H1 (cell line): Measurements from ENCODE around the gene PFKP. TPM values are rescaled to one million over a fixed set of nuclear protein-coding genes. Genes with fewer than 3 reads are reported as not detected.

Experiments used
- CTCF ChIA-PET: fragments of 300-600 bp; sonication (Branson Sonifier 250); formaldehyde crosslinking; loops from one replicate; lab custom pipeline; 2021; ENCODE audit not compliant: partially characterized antibody; lab: Charles Lee
- POLR2A ChIA-PET: fragments of 300-600 bp; sonication (Branson Sonifier 250); formaldehyde crosslinking; loops from one replicate; lab custom pipeline; 2021; ENCODE audit warnings: inconsistent platforms; ENCODE audit not compliant: partially characterized antibody; lab: Charles Lee
- DNase-seq, 2 experiments: peaks; one replicate each; pipeline versions ENCODE4 v3.0.0 to v3.0.0-alpha.2; 2010 to 2022; ENCODE audit warnings: low spot score in 2 of 2, low read depth in 1 of 2, mixed read lengths in 1 of 2
- FAIRE-seq: peaks from 2 replicates; lab custom pipeline; 2011; peaks lifted over from hg19 to GRCh38; lab: Jason Lieb, UNC
- H2AFZ ChIP-seq: 2 replicates; pipeline ENCODE4 v1.8.1; 2012; ENCODE audit warnings: low read length, inconsistent platforms
- H2AK5ac ChIP-seq: 2 replicates; pipeline ENCODE4 v1.6.1; 2013; ENCODE audit warnings: low read depth, low read length
- H2BK120ac ChIP-seq: replicated peaks from 2 replicates; pipeline ENCODE3; 2013; ENCODE audit warnings: low read depth, low read length, inconsistent platforms
- H2BK12ac ChIP-seq: 2 replicates; pipeline ENCODE4 v1.6.1; 2013; ENCODE audit warnings: low read depth, low read length
- H2BK15ac ChIP-seq: 2 replicates; pipeline ENCODE4 v1.6.1; 2013; ENCODE audit warnings: low read length
- H2BK20ac ChIP-seq: 2 replicates; pipeline ENCODE4 v1.6.1; 2013; ENCODE audit warnings: low read length
- H2BK5ac ChIP-seq: 2 replicates; pipeline ENCODE4 v1.6.1; 2013; ENCODE audit warnings: low read depth, low read length
- H3K14ac ChIP-seq: 2 replicates; pipeline ENCODE4 v1.6.1; 2013; ENCODE audit warnings: inconsistent platforms; ENCODE audit not compliant: insufficient read length
- H3K18ac ChIP-seq: 2 replicates; pipeline ENCODE4 v1.6.1; 2013; ENCODE audit warnings: low read length; ENCODE audit errors: extremely low read depth
- H3K23ac ChIP-seq: 2 replicates; pipeline ENCODE4 v1.6.1; 2013; ENCODE audit warnings: inconsistent platforms; ENCODE audit not compliant: insufficient read length
- H3K23me2 ChIP-seq: 2 replicates; pipeline ENCODE4 v1.6.1; 2013; ENCODE audit warnings: low read depth, low read length
- H3K27ac ChIP-seq: 2 replicates; pipeline ENCODE4 v1.6.1; 2011; ENCODE audit warnings: low read depth, low read length, inconsistent platforms
- H3K27me3 ChIP-seq, 4 experiments: replicated peaks in 1 of 4; 1 replicate in 1 of 4; 2 replicates in 3 of 4; pipeline versions ENCODE4 v1.6.1 to v1.8.1; 2011 to 2013; ENCODE audit warnings: low read length in 3 of 4, mild to moderate bottlenecking in 3 of 4, inconsistent platforms in 2 of 4, mixed read lengths in 2 of 4, moderate library complexity in 1 of 4; ENCODE audit not compliant: control insufficient read depth in 3 of 4, insufficient read depth in 3 of 4; ENCODE audit errors: extremely low read depth in 1 of 4
- H3K36me3 ChIP-seq, 4 experiments: 2 replicates each; pipeline versions ENCODE4 v1.6.1 to v1.8.1; 2011 to 2013; ENCODE audit warnings: mild to moderate bottlenecking in 4 of 4, low read length in 3 of 4, moderate library complexity in 2 of 4, control low read depth in 1 of 4, inconsistent platforms in 1 of 4; ENCODE audit not compliant: insufficient read depth in 4 of 4, control insufficient read depth in 2 of 4
- H3K4ac ChIP-seq: replicated peaks from 2 replicates; pipeline ENCODE3; 2013; ENCODE audit warnings: low read length, low read depth, mixed read lengths, inconsistent platforms; ENCODE audit not compliant: insufficient read length
- H3K4me1 ChIP-seq, 4 experiments: replicated peaks in 1 of 4; 1 replicate in 1 of 4; 2 replicates in 3 of 4; pipeline versions ENCODE4 v1.6.1 to v1.8.1; 2011 to 2013; ENCODE audit warnings: low read length in 3 of 4, inconsistent platforms in 2 of 4, mixed read lengths in 1 of 4; ENCODE audit not compliant: insufficient read depth in 4 of 4, control insufficient read depth in 3 of 4
- H3K4me2 ChIP-seq, 2 experiments: 2 replicates each; pipeline versions ENCODE4 v1.6.1 to v1.8.1; 2011 to 2013; ENCODE audit warnings: low read depth in 2 of 2, low read length in 2 of 2, control low read depth in 1 of 2, inconsistent platforms in 1 of 2, mild to moderate bottlenecking in 1 of 2; ENCODE audit not compliant: insufficient read depth in 1 of 2
- H3K4me3 ChIP-seq, 4 experiments: fragments of 200-600, 300-600 bp in 1 of 4; sonication (generic), shearing (Covaris generic), sonication (Bioruptor Twin) in 1 of 4; 2 replicates each; pipeline versions ENCODE4 v1.5.1 to v1.8.1; 2011 to 2016; ENCODE audit warnings: low read length in 4 of 4, low read depth in 3 of 4, control low read depth in 2 of 4, inconsistent platforms in 2 of 4, mild to moderate bottlenecking in 2 of 4, mixed read lengths in 1 of 4, moderate library complexity in 1 of 4; ENCODE audit not compliant: insufficient read depth in 2 of 4; ENCODE audit errors: extremely low read depth in 1 of 4
- H3K56ac ChIP-seq: replicated peaks from 2 replicates; pipeline ENCODE3; 2013; ENCODE audit warnings: low read depth, mild to moderate bottlenecking, mixed read lengths, low read length, inconsistent platforms; ENCODE audit not compliant: insufficient read length
- H3K79me1 ChIP-seq: 2 replicates; pipeline ENCODE4 v1.6.1; 2013; ENCODE audit warnings: low read depth, low read length, control low read depth
- H3K79me2 ChIP-seq, 2 experiments: 2 replicates each; pipeline versions ENCODE4 v1.6.1 to v1.8.1; 2012 to 2013; ENCODE audit warnings: low read length in 2 of 2, mild to moderate bottlenecking in 2 of 2, inconsistent platforms in 1 of 2; ENCODE audit not compliant: insufficient read depth in 2 of 2, control insufficient read depth in 1 of 2
- H3K9ac ChIP-seq, 4 experiments: replicated peaks in 1 of 4; 1 replicate in 1 of 4; 2 replicates in 3 of 4; pipeline versions ENCODE4 v1.6.1 to v1.8.1; 2011 to 2013; ENCODE audit warnings: low read depth in 3 of 4, low read length in 3 of 4, control low read depth in 2 of 4, mild to moderate bottlenecking in 2 of 4, moderate library complexity in 2 of 4, inconsistent platforms in 1 of 4; ENCODE audit errors: extremely low read depth in 1 of 4
- H3K9me3 ChIP-seq, 2 experiments: 2 replicates each; pipeline versions ENCODE4 v1.6.1 to v1.8.1; 2012 to 2013; ENCODE audit warnings: mild to moderate bottlenecking in 2 of 2, moderate library complexity in 2 of 2, control low read depth in 1 of 2, inconsistent platforms in 1 of 2, low read depth in 1 of 2, low read length in 1 of 2, mixed read lengths in 1 of 2; ENCODE audit not compliant: insufficient read depth in 2 of 2
- H4K20me1 ChIP-seq, 2 experiments: replicated peaks in 1 of 2; 2 replicates each; pipeline versions ENCODE3 to v1.8.1; 2011 to 2013; ENCODE audit warnings: inconsistent platforms in 2 of 2, low read length in 2 of 2, mild to moderate bottlenecking in 1 of 2; ENCODE audit not compliant: insufficient read depth in 2 of 2, control insufficient read depth in 1 of 2
- H4K5ac ChIP-seq: 2 replicates; pipeline ENCODE4 v1.6.1; 2013; ENCODE audit warnings: low read length, low read depth, mixed read lengths, inconsistent platforms; ENCODE audit not compliant: insufficient read length
- H4K8ac ChIP-seq: 2 replicates; pipeline ENCODE4 v1.8.0; 2013; ENCODE audit warnings: mild to moderate bottlenecking, moderate library complexity, low read length, inconsistent platforms; ENCODE audit not compliant: insufficient read depth; ENCODE audit errors: extremely low read depth
- H4K91ac ChIP-seq: replicated peaks from 2 replicates; pipeline ENCODE3; 2013; ENCODE audit warnings: low read length, mixed read lengths, inconsistent platforms; ENCODE audit not compliant: insufficient read length
- BCL11A ChIP-seq, 2 experiments: IDR thresholded peaks; one replicate each; pipeline ENCODE4 v1.6.1; 2011; ENCODE audit warnings: low read depth in 2 of 2, low read length in 2 of 2, mild to moderate bottlenecking in 2 of 2
- CREB1 ChIP-seq: IDR thresholded peaks from 2 replicates; pipeline ENCODE4 v1.6.1; 2012; ENCODE audit warnings: inconsistent platforms
- EP300 ChIP-seq, 2 experiments: IDR thresholded peaks; 1 replicate in 1 of 2; 2 replicates in 1 of 2; pipeline ENCODE4 v1.6.1; 2011 to 2012; ENCODE audit warnings: low read depth in 2 of 2, low read length in 2 of 2, mild to moderate bottlenecking in 2 of 2, borderline replicate concordance in 1 of 2, inconsistent platforms in 1 of 2, moderate library complexity in 1 of 2
- KDM5A ChIP-seq: fragments of 200-600 bp; IDR thresholded peaks from 2 replicates; pipeline ENCODE4 v1.7.1; 2012; ENCODE audit warnings: mild to moderate bottlenecking, low read length, inconsistent platforms, mixed read lengths
- NANOG ChIP-seq: IDR thresholded peaks from 2 replicates; pipeline ENCODE4 v1.6.1; 2011; ENCODE audit warnings: low read length, low read depth, mild to moderate bottlenecking, inconsistent platforms; ENCODE audit not compliant: insufficient read depth, poor library complexity, severe bottlenecking
- POLR2A ChIP-seq, 2 experiments: IDR thresholded peaks; 1 replicate in 1 of 2; 2 replicates in 1 of 2; pipeline ENCODE4 v1.6.1; 2011; ENCODE audit warnings: low read depth in 2 of 2, low read length in 2 of 2, mild to moderate bottlenecking in 2 of 2; ENCODE audit errors: control extremely low read depth in 1 of 2
- POLR2AphosphoS5 ChIP-seq: IDR thresholded peaks from 2 replicates; pipeline ENCODE4 v1.6.1; 2011; ENCODE audit warnings: low read depth, low read length
- RXRA ChIP-seq: IDR thresholded peaks from 2 replicates; pipeline ENCODE4 v1.6.1; 2011; ENCODE audit warnings: low read depth, mild to moderate bottlenecking, low read length, moderate library complexity; ENCODE audit not compliant: insufficient read depth
- SIX5 ChIP-seq: IDR thresholded peaks from 2 replicates; pipeline ENCODE4 v1.6.1; 2011; ENCODE audit warnings: mild to moderate bottlenecking, low read depth, low read length
- WGBS, 2 experiments: shearing (Covaris generic) in 1 of 2; methylation state at CpG; one replicate each; pipeline versions ENCODE4 v1.1.6 to v1.1.7; 2013 to 2015; ENCODE audit warnings: low lambda C conversion rate in 2 of 2, mixed read lengths in 2 of 2, inconsistent platforms in 1 of 2, low coverage in 1 of 2, missing lambda C conversion rate in 1 of 2; ENCODE audit not compliant: insufficient replicate concordance in 2 of 2, insufficient coverage in 1 of 2, insufficient read length in 1 of 2; ENCODE audit errors: extremely low coverage in 1 of 2, missing lambda C conversion rate in 1 of 2; 5-methylcytosine and 5-hydroxymethylcytosine counted together
- polyA plus RNA-seq, 7 experiments: library from polyadenylated mRNA; depleted of rRNA in 3 of 7; stranded (reverse) in 5 of 7; unstranded in 2 of 7; fragments of >200 nt in 5 of 7; fragments of 200-250 nt in 2 of 7; gene quantifications; 1 replicate in 5 of 7; 2 replicates in 1 of 7; 4 replicates in 1 of 7; pipeline versions ENCODE4 v1.2.1 to v1.2.3, GENCODE V29; 2011 to 2013; ENCODE audit warnings: missing spikeins in 2 of 7, mixed read lengths in 2 of 7
- total RNA-seq: library from RNA; stranded (reverse); fragmentation: NEBNext Ultra II Directional; extraction: Animal tissue kit (Norgen Biotek cat#: 25700); gene quantifications from 2 replicates; pipeline ENCODE4 v1.2.1, GENCODE V29; 2021
- TF ChIP-seq, protein P1 (sequence below): IDR thresholded peaks from 2 replicates; pipeline ENCODE4 v1.6.1; 2011; ENCODE audit warnings: low read depth, mild to moderate bottlenecking, low read length; ENCODE audit not compliant: insufficient read depth
- TF ChIP-seq, protein P2 (sequence below), 3 experiments: IDR thresholded peaks; 1 replicate in 2 of 3; 2 replicates in 1 of 3; pipeline versions ENCODE4 v1.5.1 to v1.6.1; 2011; ENCODE audit warnings: low read length in 3 of 3, mild to moderate bottlenecking in 3 of 3, inconsistent platforms in 2 of 3, low read depth in 1 of 3, moderate library complexity in 1 of 3; ENCODE audit not compliant: insufficient read depth in 1 of 3; ENCODE audit errors: control extremely low read depth in 1 of 3

Gene PFKP
- total and polyA plus RNA-seq, 2 of the 8 experiments (the other 6 are each of a cell fraction or from before 2014, with no cell fraction given): 51.2 to 128 TPM

DNA sequence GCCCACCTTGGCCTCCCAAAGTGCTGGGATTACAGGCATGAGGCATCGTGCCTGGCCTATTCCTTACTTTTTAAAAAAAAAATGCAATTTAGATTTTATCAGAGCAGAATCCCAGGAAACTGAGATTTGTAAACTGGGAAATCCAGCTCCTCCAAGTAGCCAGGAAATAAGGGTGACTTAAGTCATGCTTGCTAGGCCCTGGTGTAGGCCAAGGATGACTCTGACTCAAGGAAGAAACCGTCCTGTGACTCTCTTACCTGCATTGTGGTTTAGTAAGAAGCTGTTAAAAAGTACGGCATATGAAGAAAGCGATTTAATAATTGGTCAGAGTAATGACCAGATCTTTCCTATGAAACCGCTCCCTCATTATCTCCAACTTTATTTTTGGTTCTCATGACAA lies 10.2 kb downstream of the PFKP start:
- H3K36me3 ChIP-seq: peaks cover 0 to 6% (median 2%) of the 10 kb centered on the region in 4 experiments; a peak in 5 of 8 replicates
- peaks cover 10 to 25% (median 15%) of the 10 kb centered on the region in 4 experiments for H3K4me1 ChIP-seq
- no peak overlapping the region for H2BK20ac ChIP-seq
- no peak overlapping the region for H4K5ac ChIP-seq
- H3K4me3 ChIP-seq: no peak overlapping the region
- H2AK5ac ChIP-seq: no peak overlapping the region
- no peak overlapping the region for H2BK15ac ChIP-seq
- no peak overlapping the region for H3K56ac ChIP-seq
- no peaks in the 10 kb centered on the region for H3K27me3 ChIP-seq
- FAIRE-seq: no peak
- H3K14ac ChIP-seq: no peak overlapping the region
- H4K20me1 ChIP-seq: peaks cover 12 to 28% of the 10 kb centered on the region in 2 experiments
- no peak overlapping the region for H2BK120ac ChIP-seq
- no peak overlapping the region for H2BK12ac ChIP-seq
- no peaks in the 10 kb centered on the region for H3K9me3 ChIP-seq
- no peak overlapping the region for H3K23ac ChIP-seq
- no peak overlapping the region for H2BK5ac ChIP-seq
- H3K18ac ChIP-seq: no peak overlapping the region
- no peak overlapping the region for H4K8ac ChIP-seq
- 93% methylated on average over 5 of the region's 5 CpGs; no CpG with 5 or more reads in 1 of the 2 experiments for WGBS, 2 experiments
- POLR2A ChIA-PET: interaction anchor here (1.4 to 2.5 kb wide), 4 partner anchors 7 to 23 kb away, joined by 4 to 18 read pairs (median 6); partner anchors contain the start of gene PFKP
- H3K4me2 ChIP-seq: 0 out of 4 replicates have a peak overlapping the region, but pooled peaks of 1 of the 2 experiments have one; percentile 20
- no peaks in the 10 kb centered on the region for H3K23me2 ChIP-seq
- CTCF ChIA-PET: interaction anchor here (0.6 to 0.8 kb wide), 3 partner anchors 14 to 290 kb away, joined by 3 to 9 read pairs (median 3); no protein-coding TSS in a partner anchor
- peaks cover 8 to 86% of the 10 kb centered on the region in 2 experiments for H3K79me2 ChIP-seq
- H3K79me1 ChIP-seq: peaks cover 15% of the 10 kb centered on the region
- no peak overlapping the region; the same call in 1 of the 2 replicates for H3K27ac ChIP-seq
- no peak overlapping the region for H3K4ac ChIP-seq
- no peak overlapping the region for H4K91ac ChIP-seq
- H2AFZ ChIP-seq: no peak overlapping the region
- H3K9ac ChIP-seq: no peak overlapping the region
- no peak for DNase-seq
- TF ChIP-seq, protein P1, sequence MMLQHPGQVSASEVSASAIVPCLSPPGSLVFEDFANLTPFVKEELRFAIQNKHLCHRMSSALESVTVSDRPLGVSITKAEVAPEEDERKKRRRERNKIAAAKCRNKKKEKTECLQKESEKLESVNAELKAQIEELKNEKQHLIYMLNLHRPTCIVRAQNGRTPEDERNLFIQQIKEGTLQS: no peak
- TF ChIP-seq RXRA (no peak), EP300 (IDR thresholded peaks at IDR 0.05; ENCODE audit: borderline replicate concordance in 1 of 2, low read depth in 2 of 2, low read length in 2 of 2) (no peak), SIX5 (no peak), NANOG (no peak), CREB1 (no peak), POLR2AphosphoS5 (no peak), KDM5A (no peak), POLR2A (IDR thresholded peaks at IDR 0.05; ENCODE audit: control extremely low read depth in 1 of 2, low read depth in 2 of 2, low read length in 2 of 2) (no peak), BCL11A (IDR thresholded peaks at IDR 0.05; ENCODE audit: low read depth in 2 of 2, low read length in 2 of 2) (no peak)
- TF ChIP-seq, protein P2, sequence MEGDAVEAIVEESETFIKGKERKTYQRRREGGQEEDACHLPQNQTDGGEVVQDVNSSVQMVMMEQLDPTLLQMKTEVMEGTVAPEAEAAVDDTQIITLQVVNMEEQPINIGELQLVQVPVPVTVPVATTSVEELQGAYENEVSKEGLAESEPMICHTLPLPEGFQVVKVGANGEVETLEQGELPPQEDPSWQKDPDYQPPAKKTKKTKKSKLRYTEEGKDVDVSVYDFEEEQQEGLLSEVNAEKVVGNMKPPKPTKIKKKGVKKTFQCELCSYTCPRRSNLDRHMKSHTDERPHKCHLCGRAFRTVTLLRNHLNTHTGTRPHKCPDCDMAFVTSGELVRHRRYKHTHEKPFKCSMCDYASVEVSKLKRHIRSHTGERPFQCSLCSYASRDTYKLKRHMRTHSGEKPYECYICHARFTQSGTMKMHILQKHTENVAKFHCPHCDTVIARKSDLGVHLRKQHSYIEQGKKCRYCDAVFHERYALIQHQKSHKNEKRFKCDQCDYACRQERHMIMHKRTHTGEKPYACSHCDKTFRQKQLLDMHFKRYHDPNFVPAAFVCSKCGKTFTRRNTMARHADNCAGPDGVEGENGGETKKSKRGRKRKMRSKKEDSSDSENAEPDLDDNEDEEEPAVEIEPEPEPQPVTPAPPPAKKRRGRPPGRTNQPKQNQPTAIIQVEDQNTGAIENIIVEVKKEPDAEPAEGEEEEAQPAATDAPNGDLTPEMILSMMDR (IDR thresholded peaks at IDR 0.05; ENCODE audit: control extremely low read depth in 1 of 3, insufficient read depth in 1 of 3, low read depth in 1 of 3, low read length in 3 of 3): no peak
